Midbrain (tissue), 1 donor: ENCODE measurements around the gene SLC27A4.

Source experiments
- DNase-seq: peaks from one replicate; lab custom pipeline; 2025; lab: John Stamatoyannopoulos, UW

SLC27A4 gene

GRCh38 chr9:128391956-128392301, 51.6 kb downstream of the SLC27A4 start:
- no peak for DNase-seq

DNA sequence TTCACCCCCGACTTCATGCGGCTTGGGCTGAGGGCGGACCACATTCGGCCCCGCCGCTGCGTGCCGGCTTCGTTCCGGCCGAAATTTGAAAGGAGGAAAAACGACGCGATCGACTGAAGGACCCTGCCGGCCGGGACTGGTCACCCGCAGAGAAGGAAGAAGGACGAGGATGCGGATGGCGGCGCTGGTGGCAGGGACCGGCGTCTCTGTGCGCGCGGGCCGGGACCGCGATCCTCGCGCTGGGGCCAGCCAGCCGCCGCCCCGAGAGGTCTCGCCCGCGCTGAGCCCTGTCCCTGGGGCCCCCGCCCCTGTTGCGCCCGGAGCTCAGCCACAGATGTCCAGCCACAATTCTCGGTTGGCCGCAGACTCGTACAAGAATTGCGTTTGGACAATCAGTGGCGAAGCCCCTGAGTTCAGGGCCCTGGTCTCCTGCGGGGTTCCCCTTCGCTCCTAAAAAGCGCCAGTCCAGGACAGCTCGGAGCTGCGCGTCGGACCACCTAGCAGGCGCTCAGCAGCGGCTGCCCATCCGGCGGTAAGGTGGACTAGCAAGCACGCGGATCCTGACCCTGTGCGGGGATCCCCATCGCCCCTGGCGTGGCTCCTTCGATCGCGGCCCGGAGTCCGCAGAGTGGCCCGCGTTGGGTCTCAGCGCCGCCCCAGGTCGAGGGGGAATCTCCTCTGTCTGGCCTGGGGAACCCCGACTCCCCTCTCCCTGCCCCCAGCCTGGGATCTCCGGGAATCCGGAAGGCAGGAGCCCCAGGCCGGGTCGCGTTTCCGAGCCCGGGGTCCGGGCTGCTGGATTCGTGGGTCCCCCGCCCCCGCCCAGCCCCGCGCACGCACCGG, 52.2 kb downstream of the SLC27A4 start:
- no peak for DNase-seq

GRCh38 chr9:128393145-128393775, 52.9 kb downstream of the SLC27A4 start:
- DNase-seq = peak; percentile 89

- no peak for DNase-seq
These were observed 53.6 kb downstream of the SLC27A4 start for GRCh38 chr9:128393970-128394369.

DNA sequence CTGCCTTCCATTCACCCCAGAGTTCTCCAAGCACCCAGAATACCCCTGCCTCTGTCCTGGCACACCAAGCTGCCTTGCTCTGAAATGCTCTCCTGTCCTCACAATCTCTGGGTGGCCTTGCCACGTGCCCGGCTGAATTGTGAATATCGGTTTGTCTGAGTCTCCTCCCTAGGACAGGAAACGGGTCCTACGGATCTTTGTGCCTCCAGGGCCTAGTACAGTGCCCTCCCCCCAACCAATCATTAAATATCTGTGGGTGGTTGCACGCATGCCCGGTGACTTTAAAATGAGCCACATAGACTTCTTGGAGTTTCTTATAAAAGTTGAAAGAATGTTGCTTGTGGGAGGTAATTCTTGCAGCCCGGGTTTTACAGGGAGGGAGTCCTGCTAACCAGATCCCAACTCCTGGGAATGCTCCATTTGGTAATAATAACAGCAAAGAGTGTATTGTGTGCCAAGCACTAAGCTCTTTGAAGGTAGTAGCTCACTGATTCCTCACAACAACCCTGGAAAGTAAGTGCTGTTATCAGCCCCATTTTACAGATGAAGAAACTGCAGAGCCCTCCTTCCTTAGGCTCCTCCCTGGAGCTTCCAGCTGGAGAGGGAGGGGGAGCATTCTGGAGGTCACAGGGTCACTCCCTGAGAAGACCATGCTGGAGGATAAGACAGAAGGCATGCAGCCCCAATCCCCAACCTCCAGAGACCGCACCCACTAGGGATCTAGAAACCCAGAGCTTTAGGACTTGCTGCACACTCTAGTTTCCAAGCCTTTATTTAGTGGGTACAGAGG, 54.2 kb downstream of the SLC27A4 start:
- peak; percentile 57 for DNase-seq

DNA sequence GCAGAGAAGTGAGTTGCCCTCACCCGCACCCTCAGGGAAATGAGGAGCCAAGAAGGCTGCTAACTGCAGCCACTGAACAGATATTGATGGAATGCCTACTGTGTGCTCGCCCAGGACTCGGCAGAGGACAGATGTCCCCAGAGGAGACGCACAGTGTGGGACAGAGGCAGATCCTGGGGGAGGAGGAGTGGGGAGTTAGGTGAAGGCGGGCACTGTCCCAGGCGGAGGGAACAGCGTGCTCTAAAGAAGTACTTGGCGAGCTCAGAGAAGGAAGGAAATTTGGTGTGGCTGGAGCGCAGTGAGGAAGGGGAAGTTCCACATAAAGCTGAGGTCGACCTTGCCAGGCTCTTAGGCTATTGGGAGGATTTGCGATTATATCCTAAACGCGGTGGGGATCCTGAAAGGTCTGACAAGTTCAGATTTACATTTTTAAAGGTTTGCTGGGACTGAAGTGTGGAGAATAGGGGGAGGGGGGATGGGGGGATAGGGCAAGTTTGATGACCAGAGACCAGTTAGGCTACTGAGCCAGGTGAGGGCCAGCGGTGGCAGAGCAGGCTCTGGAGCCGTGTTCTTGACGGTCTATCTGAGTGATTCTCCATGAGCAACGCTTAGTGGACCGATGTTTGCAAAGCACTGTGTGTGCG, 56.8 kb downstream of the SLC27A4 start:
- no peak for DNase-seq

GRCh38 chr9:128397831-128398230, 57.5 kb downstream of the SLC27A4 start:
- DNase-seq = no peak

DNA sequence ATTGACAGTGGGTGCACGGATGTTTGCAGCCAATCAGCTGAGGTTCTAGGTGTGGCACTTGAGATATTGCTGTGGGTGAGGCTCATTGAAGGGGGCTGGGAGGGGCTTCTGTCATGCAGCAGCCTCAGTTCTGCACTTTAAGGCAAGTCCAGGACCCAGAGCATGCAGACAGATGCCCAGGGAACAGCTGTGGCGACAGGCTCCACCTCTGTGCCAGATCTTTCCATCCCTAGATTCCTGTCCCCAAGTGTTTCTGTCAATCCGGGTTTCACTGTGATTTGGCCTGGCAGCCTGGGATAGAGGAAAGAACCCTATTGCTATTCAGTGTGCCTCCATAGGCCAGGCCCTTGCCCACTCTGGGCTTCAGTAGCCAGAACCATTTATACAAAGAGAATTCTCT, 59.5 kb downstream of the SLC27A4 start:
- DNase-seq = no peak

DNA sequence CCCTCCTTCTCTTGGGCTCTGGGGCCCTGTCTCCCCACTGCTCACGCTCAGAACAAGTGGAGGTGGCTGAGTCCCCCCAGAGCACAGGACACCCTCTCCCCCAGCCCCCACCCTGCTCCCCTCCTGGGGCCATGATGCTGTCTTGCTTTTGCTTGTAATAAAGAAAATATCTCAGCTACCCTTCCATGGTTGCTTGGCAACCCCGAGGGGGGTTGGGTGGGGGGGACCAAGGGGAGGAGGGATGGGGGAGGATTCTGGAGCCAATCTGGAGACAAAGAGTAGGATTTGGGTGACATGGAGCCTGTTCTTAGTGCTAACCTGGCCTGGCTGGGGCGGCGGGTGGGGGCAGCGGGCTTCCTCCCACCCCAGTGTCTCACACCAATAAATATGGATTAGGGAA, 64.2 kb downstream of the SLC27A4 start:
- no peak for DNase-seq

- DNase-seq = no peak
These were observed 64.9 kb downstream of the SLC27A4 start for GRCh38 chr9:128405077-128405779.

GRCh38 chr9:128405780-128406171, 65.4 kb downstream of the SLC27A4 start:
- DNase-seq = no peak

DNA sequence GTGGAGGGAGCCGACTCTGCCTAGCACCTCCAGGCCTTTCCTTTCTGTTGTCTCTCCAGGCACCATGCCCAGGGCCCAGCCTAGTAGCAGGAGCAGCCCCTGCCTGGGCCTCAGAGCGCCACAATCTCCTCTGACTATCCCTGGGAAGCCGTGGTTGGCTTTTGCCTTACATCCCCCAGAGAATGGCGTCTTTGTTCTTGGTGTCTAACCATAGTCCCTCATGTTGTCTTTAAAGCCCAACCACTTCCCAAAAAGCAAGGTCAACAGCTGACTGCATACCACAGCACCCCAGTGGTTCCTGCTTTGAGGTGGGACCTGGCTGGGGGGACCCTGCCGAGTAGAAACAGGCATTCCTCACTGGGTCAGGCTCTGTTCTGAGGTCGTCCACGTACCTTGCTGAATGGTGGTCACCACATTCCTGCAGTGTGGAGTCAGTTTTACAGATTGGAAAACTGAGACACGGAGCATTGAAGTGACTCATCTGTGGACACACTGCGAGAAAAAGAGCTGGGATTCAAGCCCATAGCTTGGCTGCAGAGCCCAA, 66.6 kb downstream of the SLC27A4 start:
- DNase-seq = no peak

DNA sequence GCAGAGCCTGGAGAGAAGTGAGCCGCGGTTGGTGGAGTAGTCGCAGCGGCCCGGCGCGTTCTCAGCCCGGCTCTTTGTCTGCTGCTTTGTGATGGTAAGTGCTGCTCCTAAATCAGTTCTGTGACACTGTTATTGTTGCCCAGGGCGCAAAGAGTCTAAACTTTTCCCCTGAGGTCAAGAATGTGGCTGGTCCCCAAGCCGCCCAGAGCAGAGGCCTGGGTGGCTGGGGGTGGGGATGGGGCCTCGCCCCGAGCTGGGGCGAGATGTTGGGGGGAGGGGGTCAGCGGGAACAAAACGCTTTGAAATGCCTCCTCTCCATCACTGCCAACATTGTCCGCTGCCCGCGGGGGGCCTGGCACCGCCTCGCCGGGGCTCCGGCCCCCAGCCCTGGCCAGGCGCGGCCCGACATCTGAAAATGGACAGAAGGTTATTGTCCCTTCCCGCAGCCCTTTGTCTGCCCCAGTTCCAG, 68.7 kb downstream of the SLC27A4 start:
- peak; percentile 85 for DNase-seq

DNA sequence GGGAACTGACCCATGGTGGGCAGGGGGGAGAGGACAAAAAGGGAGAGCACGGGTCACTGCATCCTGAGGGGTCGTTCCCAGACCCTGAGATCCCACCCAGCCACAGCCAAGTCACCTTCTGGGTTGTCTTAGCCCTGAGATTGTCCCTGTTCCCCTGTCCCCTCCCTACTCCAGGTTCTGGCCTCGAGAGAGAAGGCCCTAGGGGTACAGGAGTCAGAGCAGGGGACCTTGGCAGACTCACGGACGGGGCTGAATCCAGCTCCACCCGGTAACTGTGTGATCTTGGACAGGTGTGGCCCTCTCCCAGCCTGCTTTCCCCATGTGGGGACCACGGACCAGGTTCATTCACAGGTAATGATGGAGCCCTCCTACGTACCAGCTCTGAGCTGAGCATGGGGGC, 69.1 kb downstream of the SLC27A4 start:
- DNase-seq = no peak

DNA sequence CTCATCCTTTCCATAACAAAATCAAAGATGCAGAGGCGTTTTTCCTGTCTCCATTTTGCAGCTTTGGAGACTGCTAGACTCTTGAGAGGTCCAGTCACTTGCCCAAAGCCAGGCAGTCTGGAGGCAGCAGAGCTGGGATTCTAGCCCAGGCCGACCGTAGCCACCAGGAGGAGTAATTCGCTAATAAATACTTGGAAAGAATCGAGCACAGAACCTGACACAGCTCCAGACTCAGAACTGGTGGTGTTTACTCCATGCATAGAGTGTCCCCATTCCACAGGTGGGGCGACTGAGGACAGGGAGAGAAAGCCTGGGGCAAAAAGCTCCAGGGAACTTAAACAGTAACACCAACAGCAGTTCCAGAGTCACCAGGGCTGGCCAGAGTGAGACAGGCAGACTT, 69.7 kb downstream of the SLC27A4 start:
- DNase-seq = peak; percentile 54
